HUES6 (cell line): Measurements from ENCODE around the gene SDK1.

Experiments
- H3K27ac ChIP-seq: 2 replicates; pipeline ENCODE4 v1.7.0; 2013; ENCODE audit warnings: low read depth, mild to moderate bottlenecking, low read length, inconsistent platforms
- H3K27me3 ChIP-seq: 2 replicates; pipeline ENCODE4 v1.6.1; 2013; ENCODE audit warnings: low read length; ENCODE audit not compliant: control insufficient read depth, insufficient read depth
- H3K36me3 ChIP-seq: 2 replicates; pipeline ENCODE4 v1.6.1; 2013; ENCODE audit warnings: low read length; ENCODE audit not compliant: control insufficient read depth, insufficient read depth
- H3K4me1 ChIP-seq: 2 replicates; pipeline ENCODE4 v1.6.1; 2013; ENCODE audit warnings: low read length; ENCODE audit not compliant: control insufficient read depth, insufficient read depth
- H3K4me3 ChIP-seq: 2 replicates; pipeline ENCODE4 v1.5.1; 2013; ENCODE audit warnings: low read depth, low read length
- H3K9ac ChIP-seq: one replicate; pipeline ENCODE4 v1.6.1; 2013; ENCODE audit warnings: mild to moderate bottlenecking, low read length
- H3K9me3 ChIP-seq: 2 replicates; pipeline ENCODE4 v1.6.1; 2013; ENCODE audit warnings: low read depth, low read length; ENCODE audit not compliant: control insufficient read depth, insufficient read depth

SDK1 gene

GRCh38 chr7:3309140-3309539 lies 8.1 kb downstream of the SDK1 start:
- Histone ChIP-seq H3K9me3 (no peaks in the 10 kb centered on the region), H3K4me1 (no peaks in the 10 kb centered on the region; the same call in 1 of the 2 replicates), H3K4me3 (no peak overlapping the region), H3K27ac (no peak overlapping the region), H3K36me3 (no peaks in the 10 kb centered on the region), H3K27me3 (no peaks in the 10 kb centered on the region), H3K9ac (no peak overlapping the region)

GRCh38 chr7:3309956-3310355 lies 8.9 kb downstream of the SDK1 start:
- Histone ChIP-seq H3K36me3 (no peaks in the 10 kb centered on the region), H3K4me1 (no peaks in the 10 kb centered on the region; the same call in 1 of the 2 replicates), H3K27ac (no peak overlapping the region)

GRCh38 chr7:3310884-3311283 lies 9.8 kb downstream of the SDK1 start:
- Histone ChIP-seq H3K4me3 (no peak overlapping the region), H3K9me3 (no peaks in the 10 kb centered on the region), H3K9ac (no peak overlapping the region), H3K36me3 (no peaks in the 10 kb centered on the region), H3K27ac (no peak overlapping the region), H3K27me3 (no peaks in the 10 kb centered on the region), H3K4me1 (no peaks in the 10 kb centered on the region)

More at GRCh38 chr7:3309956-3310355, 8.9 kb downstream of the SDK1 start:
- Histone ChIP-seq H3K27me3 (no peaks in the 10 kb centered on the region), H3K9me3 (no peaks in the 10 kb centered on the region), H3K9ac (no peak overlapping the region), H3K4me3 (no peak overlapping the region)

DNA sequence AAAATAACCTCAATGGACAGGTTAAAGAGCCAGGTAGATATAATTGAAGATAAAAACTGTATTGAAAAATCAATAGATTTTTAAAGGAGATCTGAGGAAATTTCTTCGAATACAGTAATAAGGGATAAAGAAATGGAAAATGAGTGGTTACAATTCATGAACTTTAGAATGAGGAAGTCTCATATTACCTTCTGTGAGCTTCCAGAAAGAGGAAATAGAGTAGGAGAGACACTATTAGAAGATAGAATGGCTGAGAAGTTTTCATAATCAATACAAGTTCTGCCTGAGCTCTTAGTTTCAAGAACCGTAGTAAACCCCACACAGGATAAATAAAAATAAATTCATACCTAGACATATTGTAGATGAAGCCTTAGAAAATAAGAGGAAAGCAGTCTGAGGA lies 11.5 kb downstream of the SDK1 start:
- Histone ChIP-seq H3K9me3 (no peaks in the 10 kb centered on the region), H3K9ac (no peak overlapping the region), H3K36me3 (no peaks in the 10 kb centered on the region), H3K4me1 (no peaks in the 10 kb centered on the region), H3K4me3 (no peak overlapping the region), H3K27ac (no peak overlapping the region), H3K27me3 (no peaks in the 10 kb centered on the region)

DNA sequence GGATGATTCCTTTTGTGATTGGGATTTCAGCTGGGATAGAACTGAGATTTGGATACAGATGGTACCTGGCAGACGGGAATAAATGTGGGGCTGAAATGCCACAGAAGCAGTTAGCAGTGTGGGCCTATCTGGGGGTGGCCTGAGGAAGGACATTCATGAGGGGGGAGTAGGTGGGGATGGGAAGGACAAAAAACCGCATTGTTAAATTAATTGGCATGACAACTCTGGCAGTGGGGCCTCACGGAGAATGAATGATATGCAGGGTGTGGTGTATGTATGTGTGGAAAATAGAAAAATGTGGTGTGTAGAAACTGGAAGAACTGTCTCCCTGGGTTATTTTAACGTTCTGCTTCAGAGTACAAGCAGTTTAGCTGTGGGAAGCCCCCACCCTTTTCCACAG lies 17.8 kb downstream of the SDK1 start:
- H3K27ac ChIP-seq, result no peak overlapping the region

GRCh38 chr7:3321206-3321605 lies 20.2 kb downstream of the SDK1 start:
- no peak overlapping the region for H3K4me3 ChIP-seq
- H3K36me3 ChIP-seq, result no peaks in the 10 kb centered on the region
- H3K9me3 ChIP-seq, result no peaks in the 10 kb centered on the region; the same call in 1 of the 2 replicates
- no peak overlapping the region for H3K9ac ChIP-seq
- H3K4me1 ChIP-seq, result no peaks in the 10 kb centered on the region; the same call in 1 of the 2 replicates
- H3K27me3 ChIP-seq, result no peaks in the 10 kb centered on the region
- H3K27ac ChIP-seq, result no peak overlapping the region

More for the DNA sequence above, 17.8 kb downstream of the SDK1 start:
- no peaks in the 10 kb centered on the region; the same call in 1 of the 2 replicates for H3K9me3 ChIP-seq
- H3K4me3 ChIP-seq, result no peak overlapping the region
- H3K36me3 ChIP-seq, result no peaks in the 10 kb centered on the region
- H3K27me3 ChIP-seq, result no peaks in the 10 kb centered on the region
- H3K9ac ChIP-seq, result no peak overlapping the region
- H3K4me1 ChIP-seq, result no peaks in the 10 kb centered on the region; the same call in 1 of the 2 replicates

GRCh38 chr7:3321745-3322144 lies 20.7 kb downstream of the SDK1 start:
- Histone ChIP-seq H3K9me3 (no peaks in the 10 kb centered on the region; the same call in 1 of the 2 replicates), H3K4me3 (no peak overlapping the region), H3K27ac (no peak overlapping the region), H3K36me3 (no peaks in the 10 kb centered on the region), H3K27me3 (no peaks in the 10 kb centered on the region), H3K4me1 (no peaks in the 10 kb centered on the region; the same call in 1 of the 2 replicates), H3K9ac (no peak overlapping the region)

DNA sequence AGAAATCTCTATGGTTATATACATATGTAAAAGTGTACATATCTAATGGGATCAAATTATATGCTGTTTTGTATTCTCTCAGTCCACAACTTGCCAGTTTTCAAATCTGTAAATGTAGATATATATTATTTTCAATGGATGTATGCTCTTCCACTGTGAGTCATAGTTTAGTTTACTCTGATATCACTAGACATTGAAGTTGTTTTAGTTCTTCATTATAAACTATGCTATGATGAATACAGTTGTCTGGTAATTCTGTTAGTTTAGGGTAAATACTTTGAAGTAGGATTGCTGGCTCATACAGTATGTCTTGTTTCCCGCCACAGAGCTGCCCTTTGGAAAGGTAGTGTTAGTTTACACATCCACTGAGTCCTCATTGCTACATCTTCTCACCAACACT lies 25.2 kb downstream of the SDK1 start:
- Histone ChIP-seq H3K9ac (no peak overlapping the region), H3K36me3 (no peaks in the 10 kb centered on the region), H3K27ac (no peak overlapping the region), H3K4me3 (no peak overlapping the region), H3K4me1 (no peaks in the 10 kb centered on the region), H3K27me3 (no peaks in the 10 kb centered on the region), H3K9me3 (no peaks in the 10 kb centered on the region; the same call in 1 of the 2 replicates)

DNA sequence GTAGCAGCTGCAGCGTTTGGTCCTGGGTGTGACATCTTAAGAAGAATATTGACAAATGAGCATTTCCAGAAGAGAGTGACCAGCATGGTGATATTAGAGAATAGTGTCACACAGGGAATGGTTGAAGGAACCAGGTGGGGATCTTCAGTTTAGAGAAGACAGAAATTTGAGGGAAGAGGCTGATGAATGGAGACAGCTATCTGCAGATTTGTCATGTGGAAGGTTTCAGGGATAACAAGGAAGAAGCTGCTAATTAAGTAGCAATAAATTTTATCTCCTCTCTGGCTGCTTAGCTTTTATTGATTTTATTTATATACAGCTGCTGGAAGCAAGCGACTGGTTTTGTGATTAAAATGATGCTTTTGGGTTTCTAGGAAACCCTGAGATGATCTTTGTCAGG lies 26.0 kb downstream of the SDK1 start:
- Histone ChIP-seq H3K4me1 (no peaks in the 10 kb centered on the region), H3K27ac (no peak overlapping the region)

GRCh38 chr7:3327655-3328054 lies 26.6 kb downstream of the SDK1 start:
- H3K27ac ChIP-seq, result no peak overlapping the region
- H3K9me3 ChIP-seq, result no peaks in the 10 kb centered on the region; the same call in 1 of the 2 replicates
- H3K27me3 ChIP-seq, result no peaks in the 10 kb centered on the region
- no peaks in the 10 kb centered on the region for H3K4me1 ChIP-seq
- no peak overlapping the region for H3K9ac ChIP-seq
- no peak overlapping the region for H3K4me3 ChIP-seq
- no peaks in the 10 kb centered on the region for H3K36me3 ChIP-seq

More for the DNA sequence above, 26.0 kb downstream of the SDK1 start:
- Histone ChIP-seq H3K9ac (no peak overlapping the region), H3K36me3 (no peaks in the 10 kb centered on the region), H3K27me3 (no peaks in the 10 kb centered on the region), H3K4me3 (no peak overlapping the region), H3K9me3 (no peaks in the 10 kb centered on the region; the same call in 1 of the 2 replicates)

DNA sequence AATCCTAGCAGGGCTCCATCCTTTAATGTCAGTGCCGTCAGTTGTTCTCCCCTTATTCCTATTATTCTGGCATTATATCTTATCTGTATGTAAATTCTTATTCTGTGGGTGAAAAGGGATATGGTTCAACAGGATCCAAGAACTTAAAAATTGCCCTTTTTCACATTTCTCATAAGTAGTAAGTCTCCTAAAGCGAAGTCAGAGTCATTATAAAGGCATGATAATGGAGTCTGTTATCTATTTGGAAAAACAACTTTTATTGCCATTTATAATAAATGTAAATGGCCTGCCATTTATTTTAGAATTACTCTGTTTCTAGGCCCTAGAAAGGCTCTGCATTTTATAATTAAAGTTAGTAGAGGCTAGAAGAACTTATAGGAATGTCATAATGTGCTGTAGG lies 31.3 kb downstream of the SDK1 start:
- Histone ChIP-seq H3K27ac (no peak overlapping the region), H3K36me3 (no peaks in the 10 kb centered on the region), H3K4me3 (no peak overlapping the region), H3K4me1 (no peaks in the 10 kb centered on the region; the same call in 1 of the 2 replicates), H3K9me3 (no peaks in the 10 kb centered on the region), H3K9ac (no peak overlapping the region), H3K27me3 (0 out of 2 replicates have a peak, but pooled peaks cover 4% of the 10 kb centered on the region)
